H1 (cell line): ENCODE measurements around the gene TMEM269. TPM values are rescaled to one million over a fixed set of nuclear protein-coding genes. Genes with fewer than 3 reads are reported as not detected.
"Not testable (repeated sequence)": the region's sequence is repeated elsewhere in the genome, so short reads cannot be mapped to it uniquely, and the experiment has no call there.

Source experiments
- CTCF ChIA-PET: fragments of 300-600 bp; sonication (Branson Sonifier 250); formaldehyde crosslinking; loops from one replicate; lab custom pipeline; 2021; ENCODE audit not compliant: partially characterized antibody; lab: Charles Lee
- POLR2A ChIA-PET: fragments of 300-600 bp; sonication (Branson Sonifier 250); formaldehyde crosslinking; loops from one replicate; lab custom pipeline; 2021; ENCODE audit warnings: inconsistent platforms; ENCODE audit not compliant: partially characterized antibody; lab: Charles Lee
- DNase-seq, 2 experiments: peaks; one replicate each; pipeline versions ENCODE4 v3.0.0 to v3.0.0-alpha.2; 2010 to 2022; ENCODE audit warnings: low spot score in 2 of 2, low read depth in 1 of 2, mixed read lengths in 1 of 2
- FAIRE-seq: peaks from 2 replicates; lab custom pipeline; 2011; peaks lifted over from hg19 to GRCh38; lab: Jason Lieb, UNC
- H2AFZ ChIP-seq: 2 replicates; pipeline ENCODE4 v1.8.1; 2012; ENCODE audit warnings: low read length, inconsistent platforms
- H2AK5ac ChIP-seq: 2 replicates; pipeline ENCODE4 v1.6.1; 2013; ENCODE audit warnings: low read depth, low read length
- H2BK120ac ChIP-seq: replicated peaks from 2 replicates; pipeline ENCODE3; 2013; ENCODE audit warnings: low read depth, low read length, inconsistent platforms
- H2BK12ac ChIP-seq: 2 replicates; pipeline ENCODE4 v1.6.1; 2013; ENCODE audit warnings: low read depth, low read length
- H2BK15ac ChIP-seq: 2 replicates; pipeline ENCODE4 v1.6.1; 2013; ENCODE audit warnings: low read length
- H2BK20ac ChIP-seq: 2 replicates; pipeline ENCODE4 v1.6.1; 2013; ENCODE audit warnings: low read length
- H2BK5ac ChIP-seq: 2 replicates; pipeline ENCODE4 v1.6.1; 2013; ENCODE audit warnings: low read depth, low read length
- H3K14ac ChIP-seq: 2 replicates; pipeline ENCODE4 v1.6.1; 2013; ENCODE audit warnings: inconsistent platforms; ENCODE audit not compliant: insufficient read length
- H3K18ac ChIP-seq: 2 replicates; pipeline ENCODE4 v1.6.1; 2013; ENCODE audit warnings: low read length; ENCODE audit errors: extremely low read depth
- H3K23ac ChIP-seq: 2 replicates; pipeline ENCODE4 v1.6.1; 2013; ENCODE audit warnings: inconsistent platforms; ENCODE audit not compliant: insufficient read length
- H3K23me2 ChIP-seq: 2 replicates; pipeline ENCODE4 v1.6.1; 2013; ENCODE audit warnings: low read depth, low read length
- H3K27ac ChIP-seq: 2 replicates; pipeline ENCODE4 v1.6.1; 2011; ENCODE audit warnings: low read depth, low read length, inconsistent platforms
- H3K27me3 ChIP-seq, 4 experiments: replicated peaks in 1 of 4; 1 replicate in 1 of 4; 2 replicates in 3 of 4; pipeline versions ENCODE4 v1.6.1 to v1.8.1; 2011 to 2013; ENCODE audit warnings: low read length in 3 of 4, mild to moderate bottlenecking in 3 of 4, inconsistent platforms in 2 of 4, mixed read lengths in 2 of 4, moderate library complexity in 1 of 4; ENCODE audit not compliant: control insufficient read depth in 3 of 4, insufficient read depth in 3 of 4; ENCODE audit errors: extremely low read depth in 1 of 4
- H3K36me3 ChIP-seq, 4 experiments: 2 replicates each; pipeline versions ENCODE4 v1.6.1 to v1.8.1; 2011 to 2013; ENCODE audit warnings: mild to moderate bottlenecking in 4 of 4, low read length in 3 of 4, moderate library complexity in 2 of 4, control low read depth in 1 of 4, inconsistent platforms in 1 of 4; ENCODE audit not compliant: insufficient read depth in 4 of 4, control insufficient read depth in 2 of 4
- H3K4ac ChIP-seq: replicated peaks from 2 replicates; pipeline ENCODE3; 2013; ENCODE audit warnings: low read length, low read depth, mixed read lengths, inconsistent platforms; ENCODE audit not compliant: insufficient read length
- H3K4me1 ChIP-seq, 4 experiments: replicated peaks in 1 of 4; 1 replicate in 1 of 4; 2 replicates in 3 of 4; pipeline versions ENCODE4 v1.6.1 to v1.8.1; 2011 to 2013; ENCODE audit warnings: low read length in 3 of 4, inconsistent platforms in 2 of 4, mixed read lengths in 1 of 4; ENCODE audit not compliant: insufficient read depth in 4 of 4, control insufficient read depth in 3 of 4
- H3K4me2 ChIP-seq, 2 experiments: 2 replicates each; pipeline versions ENCODE4 v1.6.1 to v1.8.1; 2011 to 2013; ENCODE audit warnings: low read depth in 2 of 2, low read length in 2 of 2, control low read depth in 1 of 2, inconsistent platforms in 1 of 2, mild to moderate bottlenecking in 1 of 2; ENCODE audit not compliant: insufficient read depth in 1 of 2
- H3K4me3 ChIP-seq, 4 experiments: fragments of 200-600, 300-600 bp in 1 of 4; sonication (generic), shearing (Covaris generic), sonication (Bioruptor Twin) in 1 of 4; 2 replicates each; pipeline versions ENCODE4 v1.5.1 to v1.8.1; 2011 to 2016; ENCODE audit warnings: low read length in 4 of 4, low read depth in 3 of 4, control low read depth in 2 of 4, inconsistent platforms in 2 of 4, mild to moderate bottlenecking in 2 of 4, mixed read lengths in 1 of 4, moderate library complexity in 1 of 4; ENCODE audit not compliant: insufficient read depth in 2 of 4; ENCODE audit errors: extremely low read depth in 1 of 4
- H3K56ac ChIP-seq: replicated peaks from 2 replicates; pipeline ENCODE3; 2013; ENCODE audit warnings: low read depth, mild to moderate bottlenecking, mixed read lengths, low read length, inconsistent platforms; ENCODE audit not compliant: insufficient read length
- H3K79me1 ChIP-seq: 2 replicates; pipeline ENCODE4 v1.6.1; 2013; ENCODE audit warnings: low read depth, low read length, control low read depth
- H3K79me2 ChIP-seq, 2 experiments: 2 replicates each; pipeline versions ENCODE4 v1.6.1 to v1.8.1; 2012 to 2013; ENCODE audit warnings: low read length in 2 of 2, mild to moderate bottlenecking in 2 of 2, inconsistent platforms in 1 of 2; ENCODE audit not compliant: insufficient read depth in 2 of 2, control insufficient read depth in 1 of 2
- H3K9ac ChIP-seq, 4 experiments: replicated peaks in 1 of 4; 1 replicate in 1 of 4; 2 replicates in 3 of 4; pipeline versions ENCODE4 v1.6.1 to v1.8.1; 2011 to 2013; ENCODE audit warnings: low read depth in 3 of 4, low read length in 3 of 4, control low read depth in 2 of 4, mild to moderate bottlenecking in 2 of 4, moderate library complexity in 2 of 4, inconsistent platforms in 1 of 4; ENCODE audit errors: extremely low read depth in 1 of 4
- H3K9me3 ChIP-seq, 2 experiments: 2 replicates each; pipeline versions ENCODE4 v1.6.1 to v1.8.1; 2012 to 2013; ENCODE audit warnings: mild to moderate bottlenecking in 2 of 2, moderate library complexity in 2 of 2, control low read depth in 1 of 2, inconsistent platforms in 1 of 2, low read depth in 1 of 2, low read length in 1 of 2, mixed read lengths in 1 of 2; ENCODE audit not compliant: insufficient read depth in 2 of 2
- H4K20me1 ChIP-seq, 2 experiments: replicated peaks in 1 of 2; 2 replicates each; pipeline versions ENCODE3 to v1.8.1; 2011 to 2013; ENCODE audit warnings: inconsistent platforms in 2 of 2, low read length in 2 of 2, mild to moderate bottlenecking in 1 of 2; ENCODE audit not compliant: insufficient read depth in 2 of 2, control insufficient read depth in 1 of 2
- H4K5ac ChIP-seq: 2 replicates; pipeline ENCODE4 v1.6.1; 2013; ENCODE audit warnings: low read length, low read depth, mixed read lengths, inconsistent platforms; ENCODE audit not compliant: insufficient read length
- H4K8ac ChIP-seq: 2 replicates; pipeline ENCODE4 v1.8.0; 2013; ENCODE audit warnings: mild to moderate bottlenecking, moderate library complexity, low read length, inconsistent platforms; ENCODE audit not compliant: insufficient read depth; ENCODE audit errors: extremely low read depth
- H4K91ac ChIP-seq: replicated peaks from 2 replicates; pipeline ENCODE3; 2013; ENCODE audit warnings: low read length, mixed read lengths, inconsistent platforms; ENCODE audit not compliant: insufficient read length
- WGBS, 2 experiments: shearing (Covaris generic) in 1 of 2; methylation state at CpG; one replicate each; pipeline versions ENCODE4 v1.1.6 to v1.1.7; 2013 to 2015; ENCODE audit warnings: low lambda C conversion rate in 2 of 2, mixed read lengths in 2 of 2, inconsistent platforms in 1 of 2, low coverage in 1 of 2, missing lambda C conversion rate in 1 of 2; ENCODE audit not compliant: insufficient replicate concordance in 2 of 2, insufficient coverage in 1 of 2, insufficient read length in 1 of 2; ENCODE audit errors: extremely low coverage in 1 of 2, missing lambda C conversion rate in 1 of 2; 5-methylcytosine and 5-hydroxymethylcytosine counted together
- polyA plus RNA-seq, 7 experiments: library from polyadenylated mRNA; depleted of rRNA in 3 of 7; stranded (reverse) in 5 of 7; unstranded in 2 of 7; fragments of >200 nt in 5 of 7; fragments of 200-250 nt in 2 of 7; gene quantifications; 1 replicate in 5 of 7; 2 replicates in 1 of 7; 4 replicates in 1 of 7; pipeline versions ENCODE4 v1.2.1 to v1.2.3, GENCODE V29; 2011 to 2013; ENCODE audit warnings: missing spikeins in 2 of 7, mixed read lengths in 2 of 7
- total RNA-seq: library from RNA; stranded (reverse); fragmentation: NEBNext Ultra II Directional; extraction: Animal tissue kit (Norgen Biotek cat#: 25700); gene quantifications from 2 replicates; pipeline ENCODE4 v1.2.1, GENCODE V29; 2021

TMEM269 gene
- total and polyA plus RNA-seq, 2 of the 8 experiments (the other 6 are each of a cell fraction or from before 2014, with no cell fraction given): 0.14 to 0.35 TPM

DNA sequence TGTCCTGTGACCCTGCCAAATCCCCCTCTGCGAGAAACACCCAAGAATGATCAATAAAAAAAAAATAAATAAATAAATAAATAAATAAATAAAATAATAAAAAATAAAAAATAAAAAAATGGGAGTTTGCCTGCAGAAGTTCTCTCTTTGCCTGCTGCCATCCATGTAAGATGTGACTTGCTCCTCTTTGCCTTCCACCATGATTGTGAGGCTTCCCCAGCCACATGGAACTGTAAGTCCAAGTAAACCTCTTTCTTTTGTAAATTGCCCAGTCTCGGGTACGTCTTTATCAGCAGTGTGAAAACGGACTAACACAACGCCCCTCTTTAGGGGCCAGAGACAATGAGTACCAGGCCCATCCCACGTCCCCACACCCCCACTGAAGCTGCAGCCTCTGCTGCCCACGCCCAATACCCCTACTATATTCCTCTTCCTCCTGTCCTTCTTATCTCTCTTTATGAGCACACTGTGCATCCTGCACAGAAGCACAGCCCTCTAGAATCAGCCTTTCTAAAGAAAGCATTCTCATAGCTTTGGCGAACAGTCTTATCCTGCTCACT lies 33.2 kb upstream of the TMEM269 start:
- not testable (repeated sequence) for H2BK20ac ChIP-seq, H3K14ac ChIP-seq, H3K4me2 ChIP-seq, H3K79me2 ChIP-seq, DNase-seq, H3K27ac ChIP-seq, H3K23ac ChIP-seq, H3K79me1 ChIP-seq, H4K20me1 ChIP-seq, H2BK120ac ChIP-seq, H3K4me3 ChIP-seq, H3K9ac ChIP-seq, H2BK5ac ChIP-seq, H3K27me3 ChIP-seq, H3K23me2 ChIP-seq, H3K4ac ChIP-seq, FAIRE-seq, H3K9me3 ChIP-seq, H4K8ac ChIP-seq, H2AK5ac ChIP-seq, H3K4me1 ChIP-seq, H2BK15ac ChIP-seq, H3K18ac ChIP-seq, H4K91ac ChIP-seq, H2BK12ac ChIP-seq, H4K5ac ChIP-seq, H2AFZ ChIP-seq, H3K56ac ChIP-seq
- WGBS, 2 experiments: 90% methylated on average over 7 of the region's 8 CpGs; no CpG with 5 or more reads in 1 of the 2 experiments
- H3K36me3 ChIP-seq: peaks cover 25 to 69% (median 43%) of the 10 kb centered on the region in 4 experiments
- ChIA-PET POLR2A (interaction anchor here (1.0 to 2.3 kb wide), 2 partner anchors 32 to 69 kb away, joined by 3 to 8 read pairs; partner anchors contain the start of gene YBX1), CTCF (interaction anchor here (1.2 to 1.5 kb wide), 3 partner anchors 9 to 577 kb away, joined by 3 to 5 read pairs (median 3); no protein-coding TSS in a partner anchor)
